SW480 (cell line): ENCODE results near the gene N4BP2.
"Not testable (repeated sequence)": the region's sequence is repeated elsewhere in the genome, so short reads cannot be mapped to it uniquely, and the experiment has no call there.

Experiments
- DNase-seq: peaks from one replicate; pipeline ENCODE4 v3.0.0-alpha.2; 2016; ENCODE audit warnings: low spot score

Gene N4BP2

DNA sequence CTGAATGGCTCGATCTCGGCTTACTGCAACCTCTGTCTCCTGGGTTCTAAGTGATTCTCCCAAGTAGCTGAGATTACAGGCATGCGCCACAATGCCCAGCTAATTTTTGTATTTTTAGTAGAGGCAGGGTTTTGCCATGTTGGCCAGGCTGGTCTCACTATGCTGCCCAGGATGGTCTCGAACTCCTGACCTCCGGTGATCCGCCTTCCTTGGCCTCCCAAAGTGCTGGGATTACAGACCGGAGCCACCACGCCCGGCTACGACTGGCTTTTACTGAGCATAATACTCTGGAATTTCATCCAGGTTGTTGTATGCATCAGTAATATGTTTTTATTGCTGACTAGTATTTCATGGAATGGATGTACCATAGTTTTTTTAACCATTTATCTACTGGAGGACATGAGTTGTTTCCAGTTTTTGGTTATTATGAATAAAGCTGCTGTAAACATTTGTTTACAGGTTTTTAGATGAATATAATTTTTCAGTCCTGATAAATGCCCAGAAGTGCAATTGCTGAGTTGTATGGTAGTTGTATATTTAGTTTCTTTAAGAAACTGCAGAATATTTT, 31.2 kb downstream of the N4BP2 start:
- no peak for DNase-seq

DNA sequence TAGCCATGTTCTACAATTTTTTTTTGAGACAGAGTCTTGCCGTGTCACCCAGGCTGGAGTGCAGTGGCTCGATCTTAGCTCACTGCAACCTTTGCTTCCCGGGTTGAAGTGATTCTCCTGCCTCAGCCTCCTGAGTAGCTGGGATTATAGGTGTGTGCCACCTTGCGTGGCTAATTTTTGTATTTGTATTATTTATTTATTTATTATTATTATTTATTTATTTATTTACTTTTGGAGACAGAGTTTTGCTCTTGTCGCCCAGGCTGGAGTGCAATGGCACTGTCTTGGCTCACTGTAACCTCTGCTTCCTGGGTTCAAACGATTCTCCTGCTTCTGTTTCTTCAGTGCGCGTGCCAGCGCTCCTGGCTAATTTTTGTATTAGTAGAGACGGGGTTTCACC, 36.8 kb downstream of the N4BP2 start:
- not testable (repeated sequence) for DNase-seq

DNA sequence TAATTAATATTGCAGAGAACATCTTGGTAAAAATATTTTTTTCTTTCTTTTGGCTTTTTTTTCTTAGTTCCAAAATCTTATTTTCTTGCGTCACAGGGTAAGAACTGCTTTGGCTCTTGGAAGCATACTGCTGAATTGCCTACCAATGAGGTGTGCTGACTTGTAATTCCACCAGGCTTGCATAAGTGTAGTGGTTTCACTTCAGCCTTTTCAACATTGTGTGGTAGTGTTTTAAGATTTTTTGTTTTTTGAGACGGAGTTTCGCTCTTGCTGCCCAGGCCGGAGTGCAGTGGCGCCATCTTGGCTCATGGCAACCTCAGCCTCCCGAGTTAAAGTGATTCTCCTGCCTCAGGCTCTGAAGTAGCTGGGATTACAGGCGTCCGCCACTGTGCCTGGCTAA, 42.4 kb downstream of the N4BP2 start:
- no peak for DNase-seq

DNA sequence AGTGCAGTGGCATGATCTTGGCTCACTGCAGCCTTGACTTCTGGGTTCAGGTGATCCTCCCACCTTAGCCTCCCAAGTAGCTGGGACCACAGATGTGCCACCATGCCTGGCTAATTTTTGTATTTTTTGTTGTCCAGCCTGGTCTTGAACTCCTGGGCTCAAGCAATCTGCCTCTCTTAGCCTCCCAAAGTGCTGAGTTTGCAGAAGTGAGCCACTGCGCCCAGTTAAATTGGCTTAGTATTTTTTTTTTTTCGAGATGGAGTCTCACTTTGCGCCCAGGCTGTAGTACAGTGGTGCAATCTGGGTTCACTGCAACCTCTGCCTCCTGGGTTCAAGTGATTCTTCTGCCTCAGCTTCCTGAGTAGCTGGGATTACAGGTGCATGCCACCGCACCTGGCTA, 50.5 kb downstream of the N4BP2 start:
- not testable (repeated sequence) for DNase-seq

DNA sequence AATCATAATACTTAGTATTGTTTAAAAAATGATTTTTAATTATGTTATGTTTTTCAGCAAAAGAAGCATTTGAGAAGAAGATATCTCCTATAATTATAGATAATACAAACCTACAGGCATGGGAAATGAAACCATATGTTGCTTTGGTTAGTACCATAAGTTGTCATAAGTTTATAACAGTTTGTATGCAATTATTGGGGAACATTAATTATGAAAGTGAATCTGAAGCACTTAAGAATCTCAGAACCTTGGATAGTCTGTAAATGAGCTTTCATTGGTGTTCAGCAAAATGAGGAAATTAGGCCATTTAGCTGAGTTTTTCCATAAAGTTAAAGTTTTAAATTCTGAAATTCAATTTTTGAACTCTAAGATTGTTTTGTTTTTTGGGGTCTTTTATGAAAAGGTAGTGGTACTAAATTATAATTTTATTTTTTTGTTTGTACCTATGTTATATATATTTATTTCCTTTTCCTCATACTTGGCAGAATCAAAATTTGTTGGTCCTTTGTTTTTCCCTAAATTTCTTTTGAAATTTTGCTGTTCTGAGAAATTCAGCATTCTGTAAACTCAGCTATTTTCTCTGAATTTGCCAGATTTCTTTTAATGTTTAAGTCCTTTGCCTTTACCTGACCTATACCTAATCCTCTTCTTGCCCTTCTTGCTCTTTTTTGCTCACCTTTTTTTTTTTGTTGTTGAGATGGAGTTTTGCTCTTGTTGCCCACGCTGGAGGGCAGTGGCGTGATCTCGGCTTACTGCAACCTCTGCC, 55.6 kb downstream of the N4BP2 start:
- DNase-seq: no peak

DNA sequence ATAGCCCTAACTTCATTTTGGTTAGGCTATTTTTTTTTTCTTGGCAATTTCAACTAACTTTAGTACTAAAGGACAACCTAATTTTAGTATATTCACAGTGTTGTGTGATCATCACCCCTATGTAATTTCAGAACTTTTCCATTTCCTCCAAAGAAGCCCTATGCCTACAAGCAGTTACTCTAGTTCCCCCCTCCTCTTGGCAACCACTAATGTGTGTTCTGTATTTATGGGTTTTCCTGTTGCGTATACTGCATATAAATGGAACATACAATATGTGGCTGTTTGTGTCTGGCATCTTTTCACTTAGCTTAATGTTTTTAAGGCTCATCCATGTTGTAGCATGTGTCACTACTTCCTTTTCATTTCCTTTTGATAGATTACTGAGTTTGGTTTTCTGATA, 57.6 kb downstream of the N4BP2 start:
- no peak for DNase-seq

DNA sequence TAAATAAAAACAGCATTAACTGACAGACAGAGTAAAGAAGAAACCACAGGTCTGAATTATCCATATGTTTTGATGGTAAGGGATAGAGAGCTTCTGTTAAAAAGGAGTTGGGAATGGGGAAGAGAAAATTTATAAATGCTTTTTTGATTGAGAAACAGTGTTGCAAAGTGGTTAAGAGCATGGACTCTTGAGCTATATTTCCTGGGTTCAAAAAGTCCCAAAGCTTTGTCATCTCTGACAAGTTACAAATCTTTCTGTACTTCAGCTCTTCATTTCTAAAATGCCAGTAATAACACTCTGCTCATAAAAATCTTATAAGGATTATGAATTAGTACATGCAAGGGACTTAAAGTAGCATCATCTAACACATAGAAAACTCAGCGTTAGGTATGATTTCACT, 62.2 kb downstream of the N4BP2 start:
- DNase-seq: no peak

DNA sequence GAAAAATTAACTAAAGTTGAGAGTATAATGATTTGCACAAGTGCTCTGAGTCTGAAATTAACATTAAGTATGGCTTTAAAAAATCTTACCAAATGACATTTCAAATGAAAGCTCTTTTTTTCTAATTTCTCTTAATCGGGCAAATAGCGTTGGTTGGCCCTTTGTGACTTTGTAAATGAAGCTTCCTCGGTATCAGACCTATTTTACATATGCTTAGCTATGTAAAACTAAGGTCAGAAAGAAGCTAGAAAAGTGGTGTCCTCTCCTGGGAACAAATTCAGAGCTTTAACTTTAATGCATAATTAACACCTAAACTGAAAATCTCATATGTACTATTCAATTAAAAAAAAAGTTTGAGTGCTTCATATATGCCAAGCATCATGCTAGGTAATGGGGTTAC, 62.7 kb downstream of the N4BP2 start:
- DNase-seq: no peak

DNA sequence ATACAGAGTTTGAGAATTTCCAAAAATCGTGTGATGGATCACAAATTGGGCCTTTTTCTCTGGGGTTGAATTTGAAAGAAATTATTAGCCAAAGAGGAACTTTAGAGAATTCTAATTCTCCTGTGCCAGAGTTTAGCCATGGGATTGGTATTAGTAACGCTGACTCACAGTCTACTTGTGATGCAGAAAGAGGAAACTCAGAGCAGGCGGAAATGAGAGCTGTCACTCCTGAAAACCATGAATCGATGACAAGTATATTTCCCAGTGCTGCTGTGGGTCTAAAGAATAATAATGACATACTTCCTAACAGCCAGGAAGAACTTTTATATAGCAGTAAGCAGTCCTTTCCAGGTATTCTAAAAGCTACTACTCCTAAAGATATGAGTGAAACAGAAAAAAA, 64.9 kb downstream of the N4BP2 start:
- DNase-seq: no peak

DNA sequence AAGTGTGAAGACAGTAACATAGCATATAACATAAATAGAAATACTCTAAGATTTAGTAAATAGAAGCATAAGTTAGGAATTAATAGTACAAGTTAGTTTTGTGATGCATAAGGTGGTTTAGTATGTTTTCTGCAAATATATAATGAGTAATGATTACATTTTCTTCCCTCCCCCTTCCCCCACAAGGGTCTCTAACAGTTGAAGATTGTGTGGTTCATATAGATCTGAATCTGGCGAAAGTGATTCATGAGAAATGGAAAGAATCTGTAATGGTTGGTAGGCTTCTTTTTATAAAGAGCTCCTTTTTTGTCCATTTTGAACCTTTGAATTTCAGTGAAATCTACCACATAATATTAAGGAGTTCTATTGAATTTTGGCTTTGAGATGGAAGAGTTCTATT, 66.3 kb downstream of the N4BP2 start:
- DNase-seq: no peak

DNA sequence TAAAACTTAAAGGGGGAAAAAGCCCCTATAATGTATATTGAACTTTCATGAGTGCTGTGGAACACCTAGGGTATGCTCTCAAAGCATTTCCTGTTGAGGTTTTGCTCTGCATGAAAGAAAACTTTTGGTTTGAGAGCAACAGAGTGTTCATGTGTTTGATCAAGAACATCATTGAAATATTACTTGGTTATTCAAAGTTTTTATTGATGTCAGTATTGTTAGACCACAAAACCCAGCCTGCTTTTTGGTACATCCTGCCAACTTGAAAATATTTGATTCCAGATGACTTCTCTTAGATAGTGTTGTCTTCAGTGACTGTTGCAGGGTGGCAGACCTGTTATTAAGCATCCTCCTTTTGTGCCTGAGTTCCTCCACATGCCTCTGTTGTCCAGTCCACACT, 68.0 kb downstream of the N4BP2 start:
- no peak for DNase-seq

DNA sequence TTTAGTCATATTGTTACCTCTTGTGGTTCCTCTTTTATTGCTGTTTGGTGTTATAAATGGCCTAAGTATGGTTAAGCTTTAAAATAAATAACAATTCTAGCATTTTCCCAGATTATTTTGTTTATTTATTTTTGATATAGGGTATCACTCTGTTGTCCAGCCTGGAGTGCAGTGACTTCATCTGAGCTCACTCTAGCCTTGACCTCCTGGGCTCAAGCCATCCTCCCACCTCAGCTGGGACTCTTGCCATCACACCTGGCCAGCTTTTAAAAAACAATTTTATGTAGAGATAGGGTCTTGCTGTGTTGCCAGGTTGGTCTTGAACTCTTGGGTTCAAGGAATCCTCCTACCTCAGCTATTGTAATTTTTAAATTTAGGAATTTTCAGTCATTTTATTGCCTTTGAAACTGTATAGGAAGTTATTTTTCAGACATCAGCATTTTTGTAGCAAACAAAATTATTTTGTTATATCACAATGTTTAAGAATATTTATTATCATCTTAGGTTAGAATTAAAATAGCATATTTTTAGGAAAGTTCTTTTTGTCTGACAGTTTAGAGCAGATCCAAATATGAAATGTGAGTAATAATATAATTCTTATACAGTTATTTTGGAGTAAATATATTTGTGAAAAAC, 73.9 kb downstream of the N4BP2 start:
- DNase-seq: no peak

DNA sequence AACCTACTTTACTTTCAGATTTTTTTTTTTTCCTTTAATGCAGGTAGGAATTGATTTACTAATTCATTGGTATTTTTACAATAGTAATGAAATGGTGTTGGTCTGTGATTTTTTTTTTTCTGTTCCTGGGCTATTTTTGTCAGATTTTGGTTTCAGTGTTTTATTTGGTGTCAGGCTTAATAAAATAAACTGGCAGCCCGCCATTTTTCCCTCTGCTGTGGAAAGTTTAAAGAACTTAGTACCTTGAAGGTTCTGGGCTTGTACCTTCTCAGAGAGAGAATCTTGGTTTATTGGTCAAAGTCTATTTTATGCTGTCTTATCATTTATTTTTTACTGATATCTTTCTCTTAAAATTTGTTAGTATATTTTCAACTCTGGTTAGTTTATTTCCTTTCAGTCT, 76.2 kb downstream of the N4BP2 start:
- DNase-seq: no peak

DNA sequence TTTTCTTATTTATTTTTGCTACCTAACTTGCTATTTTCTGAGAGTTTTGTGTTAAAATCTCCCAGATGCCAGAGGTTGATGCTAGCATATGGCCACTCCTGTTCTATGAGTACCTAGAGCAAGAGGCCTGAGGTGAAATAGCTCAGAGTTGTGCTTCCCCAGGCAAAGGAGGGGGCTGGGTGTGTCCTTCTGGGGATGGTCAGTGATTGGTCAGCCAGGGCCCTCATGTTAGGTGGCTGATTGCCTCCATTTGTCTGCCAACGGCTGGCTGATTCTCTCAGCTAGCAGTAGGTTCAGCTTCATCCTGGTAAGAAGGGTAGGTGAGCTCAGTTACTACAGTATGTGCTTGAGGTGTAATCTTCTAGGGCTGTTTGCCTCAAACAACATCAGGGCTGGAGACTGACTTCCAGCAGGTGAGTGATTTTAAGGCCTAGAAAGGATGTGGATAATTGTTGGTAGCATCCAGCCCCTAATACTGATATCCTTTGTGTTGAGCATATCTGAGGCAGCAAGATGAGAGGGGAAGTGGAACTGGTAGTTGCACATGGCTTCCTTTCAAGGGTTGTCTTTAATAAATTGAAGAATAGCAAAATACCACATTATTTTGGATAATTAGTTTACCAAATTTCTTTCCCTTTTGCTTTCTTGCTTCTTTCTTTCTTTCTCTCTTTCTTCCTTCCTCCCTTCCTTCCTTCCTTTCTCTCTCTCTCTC, 77.7 kb downstream of the N4BP2 start:
- no peak for DNase-seq

DNA sequence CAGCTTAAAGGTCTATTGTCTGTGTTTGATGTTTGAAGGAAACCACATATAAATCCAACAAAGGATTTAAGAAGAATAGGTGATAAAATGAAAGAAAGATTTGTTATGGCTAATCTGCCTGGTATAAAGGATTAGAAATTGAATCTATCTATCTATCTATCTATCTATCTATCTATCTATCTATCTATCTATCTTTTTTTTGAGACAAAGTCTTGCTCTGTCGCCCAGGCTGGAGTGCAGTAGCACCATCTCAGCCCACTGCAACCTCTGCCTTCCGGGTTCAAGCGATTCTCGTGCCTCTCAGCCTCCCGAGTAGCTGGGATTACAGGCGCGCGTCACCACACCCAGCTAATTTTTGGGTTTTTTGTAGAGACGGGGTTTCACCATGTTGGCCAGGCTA, 79.6 kb downstream of the N4BP2 start:
- not testable (repeated sequence) for DNase-seq

DNA sequence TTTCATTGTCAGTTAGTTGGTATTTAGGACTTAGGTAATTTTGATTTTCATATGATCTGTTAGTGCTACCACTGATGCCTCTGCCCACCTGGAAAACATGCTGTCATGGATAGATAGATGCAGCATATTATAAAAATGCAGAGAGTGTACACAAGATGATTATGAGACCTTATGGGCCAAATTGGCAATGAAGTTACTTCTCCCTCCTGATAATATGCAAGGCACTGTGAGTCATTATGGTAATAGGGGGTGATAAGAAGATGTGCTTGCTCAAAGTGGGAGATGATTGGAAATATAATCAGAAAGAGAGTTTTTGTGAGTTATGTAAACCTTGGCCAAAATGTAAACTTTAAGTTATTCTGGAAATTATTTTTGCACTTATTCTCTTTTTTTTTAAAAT, 83.5 kb downstream of the N4BP2 start:
- no peak for DNase-seq

DNA sequence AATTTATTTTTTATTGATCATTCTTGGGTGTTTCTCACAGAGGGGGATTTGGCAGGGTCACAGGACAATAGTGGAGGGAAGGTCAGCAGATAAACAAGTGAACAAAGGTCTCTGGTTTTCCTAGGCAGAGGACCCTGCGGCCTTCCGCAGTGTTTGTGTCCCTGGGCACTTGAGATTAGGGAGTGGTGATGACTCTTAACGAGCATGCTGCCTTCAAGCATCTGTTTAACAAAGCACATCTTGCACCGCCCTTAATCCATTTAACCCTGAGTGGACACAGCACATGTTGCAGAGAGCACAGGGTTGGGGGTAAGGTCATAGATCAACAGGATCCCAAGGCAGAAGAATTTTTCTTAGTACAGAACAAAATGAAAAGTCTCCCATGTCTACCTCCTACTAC, 83.9 kb downstream of the N4BP2 start:
- not testable (repeated sequence) for DNase-seq

DNA sequence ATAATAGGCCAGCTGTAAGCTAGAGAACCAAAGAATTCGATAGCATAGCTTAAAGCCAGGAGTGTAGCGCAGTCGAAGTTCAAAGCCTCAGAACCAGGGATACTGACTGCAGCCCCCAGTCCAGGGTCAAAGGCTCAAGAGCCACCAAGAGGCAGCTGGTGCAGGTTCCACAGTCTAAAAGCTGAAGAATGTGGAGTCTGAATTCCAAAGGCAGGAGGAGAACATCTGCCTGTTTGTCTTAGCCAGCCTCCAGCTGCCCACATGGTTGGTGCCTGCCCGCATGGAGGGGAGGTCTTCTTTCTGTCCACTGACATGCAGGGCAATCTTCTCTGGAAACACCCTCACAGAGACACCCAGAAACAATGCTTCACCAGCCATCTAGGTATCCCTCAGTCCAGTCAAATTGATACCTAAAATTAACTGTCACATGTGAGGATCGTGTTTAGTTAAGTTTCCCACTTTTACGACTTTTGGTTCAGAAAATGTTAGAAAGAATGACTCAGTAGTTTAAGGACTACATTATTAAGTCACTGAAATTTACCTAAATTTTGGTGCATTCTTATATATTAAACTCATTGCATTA, 87.4 kb downstream of the N4BP2 start:
- no peak for DNase-seq

DNA sequence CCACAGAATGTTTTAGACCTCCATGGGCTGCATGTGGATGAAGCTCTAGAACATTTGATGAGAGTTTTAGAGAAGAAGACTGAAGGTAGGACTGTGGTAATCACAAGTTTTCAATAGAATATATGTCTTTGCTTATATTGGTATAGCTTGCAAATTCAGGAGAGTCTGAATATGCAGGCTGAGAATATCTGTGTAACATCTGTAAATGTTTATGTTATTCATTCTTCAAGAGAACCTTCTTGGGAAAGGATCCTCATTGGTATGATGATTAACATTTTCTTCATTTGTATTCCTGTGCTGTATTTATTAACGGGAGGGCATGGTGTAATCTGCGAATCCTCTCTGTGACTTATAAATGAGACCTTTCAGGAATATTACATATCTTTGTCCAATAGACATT, 88.1 kb downstream of the N4BP2 start:
- DNase-seq: no peak

DNA sequence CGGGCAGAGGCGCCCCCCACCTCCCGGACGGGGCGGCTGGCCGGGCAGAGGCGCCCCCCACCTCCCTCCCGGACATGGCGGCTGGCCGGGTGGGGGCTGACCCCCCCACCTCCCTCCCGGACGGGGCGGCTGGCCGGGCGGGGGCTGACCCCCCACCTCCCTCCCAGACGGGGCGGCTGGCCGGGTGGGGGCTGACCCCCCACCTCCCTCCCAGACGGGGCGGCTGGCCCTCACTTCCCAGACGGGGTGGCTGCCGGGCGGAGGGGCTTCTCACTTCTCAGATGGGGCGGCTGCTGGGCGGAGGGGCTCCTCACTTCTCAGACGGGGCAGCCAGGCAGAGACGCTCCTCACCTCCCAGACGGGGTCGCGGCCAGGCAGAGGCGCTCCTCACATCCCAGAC, 90.8 kb downstream of the N4BP2 start:
- not testable (repeated sequence) for DNase-seq

DNA sequence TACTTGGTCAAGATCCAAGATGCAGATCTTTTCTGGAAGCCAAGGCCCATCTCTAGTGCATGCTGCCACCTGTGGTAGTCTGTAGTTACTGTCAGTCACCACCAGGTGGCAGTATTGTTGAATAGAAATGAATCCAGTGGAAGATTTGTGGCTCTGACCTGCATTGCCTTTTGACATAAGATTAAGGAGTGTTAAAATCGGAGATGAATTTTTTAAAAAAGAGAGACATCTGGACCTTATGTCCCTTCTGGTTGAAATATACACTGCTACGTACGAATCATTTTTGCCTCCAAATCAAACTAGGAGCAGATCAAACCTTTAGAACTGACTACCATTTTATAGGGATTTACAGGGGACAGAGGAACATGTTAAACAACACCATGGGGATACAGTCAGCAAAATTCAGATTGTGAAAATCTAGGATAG, 93.3 kb downstream of the N4BP2 start:
- peak; percentile 60 for DNase-seq

DNA sequence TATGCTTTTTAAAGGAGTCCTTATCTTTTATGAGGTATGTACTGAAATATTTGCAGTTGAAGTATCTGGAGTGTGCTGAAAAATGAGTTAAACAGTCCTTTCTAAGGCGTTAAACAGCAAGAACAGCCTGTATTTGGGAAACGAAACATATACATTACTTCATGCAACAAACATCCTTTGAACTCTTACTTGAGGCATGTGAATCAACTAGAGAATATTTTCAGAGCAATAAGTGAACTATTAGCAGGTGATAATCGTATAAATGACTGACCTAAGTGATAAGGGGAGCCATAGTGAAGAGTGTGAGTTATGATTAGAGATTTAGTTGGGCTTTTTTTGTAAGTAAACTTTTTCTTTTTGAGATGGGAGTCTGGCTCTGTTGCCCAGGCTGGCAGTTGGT, 94.3 kb downstream of the N4BP2 start:
- DNase-seq: no peak

DNA sequence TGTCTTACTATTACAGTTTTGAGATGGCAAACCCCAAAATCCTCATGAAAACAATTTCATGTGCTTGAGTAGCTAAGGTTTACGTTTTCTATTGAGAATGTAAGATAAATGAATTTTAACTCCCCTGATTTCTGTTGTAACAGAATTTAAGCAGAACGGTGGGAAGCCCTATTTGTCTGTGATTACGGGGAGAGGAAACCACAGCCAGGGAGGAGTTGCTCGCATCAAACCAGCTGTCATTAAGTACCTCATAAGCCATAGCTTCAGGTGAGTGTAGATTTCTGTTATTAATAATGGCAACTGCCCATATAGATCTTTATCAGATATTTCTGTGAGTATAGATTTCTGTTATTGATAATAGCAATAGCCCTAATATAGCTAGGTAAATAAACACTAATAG, 96.0 kb downstream of the N4BP2 start:
- DNase-seq: no peak
